ENCODE data around the gene KLHL2. TPM values are rescaled to one million over a fixed set of nuclear protein-coding genes. Genes with fewer than 3 reads are reported as not detected.

KLHL2 gene
- total RNA-seq, 6 experiments from 2014 or later, result 10.9 to 13.7 (median 11.4) TPM

GRCh38 chr4:165203541-165204461 is 3.6 kb upstream of the KLHL2 start:
- Mint-ChIP-seq H3K36me3 (ENCODE audit: low read depth) (no peaks in the 10 kb centered on the region), H3K9me3 (no peaks in the 10 kb centered on the region), H3K27me3 (ENCODE audit: insufficient read depth) (no peaks in the 10 kb centered on the region), H3K4me1 (ENCODE audit: low read depth) (peaks cover 45% of the 10 kb centered on the region), H3K27ac (no peak overlapping the region), H3K4me3 (no peak overlapping the region)
- no peak for TF ChIP-seq CTCF (IDR thresholded peaks at IDR 0.05)
- no peak for DNase-seq

- Mint-ChIP-seq H3K27ac (no peak overlapping the region), H3K27me3 (ENCODE audit: insufficient read depth) (no peaks in the 10 kb centered on the region), H3K9me3 (no peaks in the 10 kb centered on the region), H3K36me3 (ENCODE audit: low read depth) (no peaks in the 10 kb centered on the region), H3K4me3 (no peak overlapping the region), H3K4me1 (ENCODE audit: low read depth) (peaks cover 47% of the 10 kb centered on the region)
- no peak for TF ChIP-seq CTCF (IDR thresholded peaks at IDR 0.05)
- DNase-seq, result no peak
Observed at GRCh38 chr4:165204462-165204830, 2.9 kb upstream of the KLHL2 start.

GRCh38 chr4:165207016-165207430 is 338 bp upstream of the KLHL2 start:
- no peaks in the 10 kb centered on the region for H3K36me3 Mint-ChIP-seq (ENCODE audit: low read depth)
- TF ChIP-seq CTCF (IDR thresholded peaks at IDR 0.05), result no peak
- peak overlapping the region; percentile 84 for H3K4me3 Mint-ChIP-seq
- no peaks in the 10 kb centered on the region for H3K27me3 Mint-ChIP-seq (ENCODE audit: insufficient read depth)
- no peaks in the 10 kb centered on the region for H3K9me3 Mint-ChIP-seq
- peak overlapping the region; percentile 71 for H3K27ac Mint-ChIP-seq
- peak; percentile 5 for DNase-seq
- H3K4me1 Mint-ChIP-seq (ENCODE audit: low read depth), result peaks cover 54% of the 10 kb centered on the region

GRCh38 chr4:165208221-165208652 is 876 bp downstream of the KLHL2 start:
- TF ChIP-seq CTCF (IDR thresholded peaks at IDR 0.05), result no peak
- peaks cover 61% of the 10 kb centered on the region for H3K4me1 Mint-ChIP-seq (ENCODE audit: low read depth)
- H3K27ac Mint-ChIP-seq, result peak overlapping the region; percentile 49; the same call in 1 of the 2 replicates
- H3K4me3 Mint-ChIP-seq, result peak overlapping the region; percentile 87
- H3K27me3 Mint-ChIP-seq (ENCODE audit: insufficient read depth), result no peaks in the 10 kb centered on the region
- no peak for DNase-seq
- no peaks in the 10 kb centered on the region for H3K9me3 Mint-ChIP-seq
- peaks cover 8% of the 10 kb centered on the region; the same call in 1 of the 2 replicates for H3K36me3 Mint-ChIP-seq (ENCODE audit: low read depth)

- Mint-ChIP-seq H3K27me3 (ENCODE audit: insufficient read depth) (no peaks in the 10 kb centered on the region), H3K9me3 (no peaks in the 10 kb centered on the region), H3K36me3 (ENCODE audit: low read depth) (peaks cover 12% of the 10 kb centered on the region; the same call in 1 of the 2 replicates), H3K4me3 (peak overlapping the region; percentile 87), H3K27ac (no peak overlapping the region), H3K4me1 (ENCODE audit: low read depth) (peaks cover 64% of the 10 kb centered on the region)
- TF ChIP-seq CTCF (IDR thresholded peaks at IDR 0.05), result no peak
- no peak for DNase-seq
Observed at GRCh38 chr4:165208741-165209388, 1.5 kb downstream of the KLHL2 start.
